ENCODE measurements around the gene OASL.

GRCh38 chr12:121084229-121084628 is 45.2 kb upstream of the OASL start:
- TF ChIP-seq JUND (IDR thresholded peaks at IDR 0.05; ENCODE audit: borderline replicate concordance, low read depth, low read length) (no peak), JUND (tag; IDR thresholded peaks at IDR 0.05; ENCODE audit: borderline replicate concordance, low read depth, low read length) (no peak), HMGN3 (IDR thresholded peaks at IDR 0.05; ENCODE audit: borderline replicate concordance, extremely low read depth, insufficient read length, low read depth, low read length) (no peak), EGR1 (conservative IDR thresholded peaks at IDR 0.05) (no peak), NONO (IDR thresholded peaks at IDR 0.05; ENCODE audit: low read depth in 2 of 2, low read length in 1 of 2) (no peak), ZKSCAN3 (CRISPR knock-in tag; IDR thresholded peaks at IDR 0.05) (no peak), U2AF1 (optimal IDR thresholded peaks at IDR 0.05; ENCODE audit: low read depth, low read length) (no peak), KDM1A (IDR thresholded peaks at IDR 0.05) (no peak), MYNN (IDR thresholded peaks at IDR 0.05) (no peak), MYNN (CRISPR knock-in tag; IDR thresholded peaks at IDR 0.05) (no peak), EZH2 (IDR thresholded peaks at IDR 0.05; ENCODE audit: borderline replicate concordance, low read depth, low read length) (no peak)
- TF ChIP-seq, protein P1, sequence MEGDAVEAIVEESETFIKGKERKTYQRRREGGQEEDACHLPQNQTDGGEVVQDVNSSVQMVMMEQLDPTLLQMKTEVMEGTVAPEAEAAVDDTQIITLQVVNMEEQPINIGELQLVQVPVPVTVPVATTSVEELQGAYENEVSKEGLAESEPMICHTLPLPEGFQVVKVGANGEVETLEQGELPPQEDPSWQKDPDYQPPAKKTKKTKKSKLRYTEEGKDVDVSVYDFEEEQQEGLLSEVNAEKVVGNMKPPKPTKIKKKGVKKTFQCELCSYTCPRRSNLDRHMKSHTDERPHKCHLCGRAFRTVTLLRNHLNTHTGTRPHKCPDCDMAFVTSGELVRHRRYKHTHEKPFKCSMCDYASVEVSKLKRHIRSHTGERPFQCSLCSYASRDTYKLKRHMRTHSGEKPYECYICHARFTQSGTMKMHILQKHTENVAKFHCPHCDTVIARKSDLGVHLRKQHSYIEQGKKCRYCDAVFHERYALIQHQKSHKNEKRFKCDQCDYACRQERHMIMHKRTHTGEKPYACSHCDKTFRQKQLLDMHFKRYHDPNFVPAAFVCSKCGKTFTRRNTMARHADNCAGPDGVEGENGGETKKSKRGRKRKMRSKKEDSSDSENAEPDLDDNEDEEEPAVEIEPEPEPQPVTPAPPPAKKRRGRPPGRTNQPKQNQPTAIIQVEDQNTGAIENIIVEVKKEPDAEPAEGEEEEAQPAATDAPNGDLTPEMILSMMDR (IDR thresholded peaks at IDR 0.05 in 2 of 3, conservative IDR thresholded peaks at IDR 0.05 in 1 of 3; ENCODE audit: insufficient read depth in 2 of 3, low read depth in 1 of 3, low read length in 3 of 3) = no peak
